HG03571 (cell line): Measurements from ENCODE around the gene KRT2.
"Not testable (repeated sequence)": the region's sequence is repeated elsewhere in the genome, so short reads cannot be mapped to it uniquely, and the experiment has no call there.

Experiments used
- ATAC-seq: cut with Tn5 transposase; IDR thresholded peaks from one replicate; pipeline ENCODE4 v1.9.1; 2021; ENCODE audit not compliant: unreplicated experiment

Gene KRT2

GRCh38 chr12:52685406-52685890, 33.4 kb upstream of the KRT2 start:
- no peak for ATAC-seq

- ATAC-seq, result no peak
Observed at GRCh38 chr12:52684431-52684830, 32.4 kb upstream of the KRT2 start.

DNA sequence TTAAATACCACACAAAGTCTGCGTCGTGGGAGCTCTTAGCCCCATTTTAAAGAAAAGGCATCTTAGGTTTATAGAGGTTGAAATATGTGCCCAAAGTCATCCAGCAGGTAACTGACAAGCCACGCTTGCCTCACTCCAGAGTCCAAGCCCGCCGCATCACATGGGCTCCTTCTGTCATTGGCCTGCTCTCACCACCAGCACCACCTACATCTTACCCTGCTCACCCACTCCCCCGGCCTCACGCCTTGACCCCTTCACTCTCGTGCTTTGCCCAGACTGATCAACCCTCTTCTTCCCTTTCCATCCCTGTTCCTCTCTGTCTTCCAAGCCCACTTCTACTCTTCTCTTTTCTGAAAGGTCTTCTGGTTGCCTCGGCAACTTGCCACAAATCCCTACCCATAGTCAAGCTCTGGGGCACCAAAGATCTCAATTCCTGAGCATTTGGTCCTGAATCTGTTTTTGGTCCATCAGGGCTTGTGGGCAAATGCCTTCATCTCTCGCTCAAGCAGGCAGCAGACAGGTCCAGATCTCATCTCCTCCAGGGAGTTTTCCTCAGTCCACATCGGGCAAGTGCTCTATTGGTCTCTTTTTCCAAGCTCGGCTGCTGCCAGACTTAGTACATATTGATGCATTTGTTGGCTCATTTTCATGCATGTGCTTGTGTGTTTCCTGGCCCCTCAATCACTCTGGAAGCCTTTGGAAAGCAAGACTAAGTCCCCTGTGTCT, 31.7 kb upstream of the KRT2 start:
- no peak for ATAC-seq

DNA sequence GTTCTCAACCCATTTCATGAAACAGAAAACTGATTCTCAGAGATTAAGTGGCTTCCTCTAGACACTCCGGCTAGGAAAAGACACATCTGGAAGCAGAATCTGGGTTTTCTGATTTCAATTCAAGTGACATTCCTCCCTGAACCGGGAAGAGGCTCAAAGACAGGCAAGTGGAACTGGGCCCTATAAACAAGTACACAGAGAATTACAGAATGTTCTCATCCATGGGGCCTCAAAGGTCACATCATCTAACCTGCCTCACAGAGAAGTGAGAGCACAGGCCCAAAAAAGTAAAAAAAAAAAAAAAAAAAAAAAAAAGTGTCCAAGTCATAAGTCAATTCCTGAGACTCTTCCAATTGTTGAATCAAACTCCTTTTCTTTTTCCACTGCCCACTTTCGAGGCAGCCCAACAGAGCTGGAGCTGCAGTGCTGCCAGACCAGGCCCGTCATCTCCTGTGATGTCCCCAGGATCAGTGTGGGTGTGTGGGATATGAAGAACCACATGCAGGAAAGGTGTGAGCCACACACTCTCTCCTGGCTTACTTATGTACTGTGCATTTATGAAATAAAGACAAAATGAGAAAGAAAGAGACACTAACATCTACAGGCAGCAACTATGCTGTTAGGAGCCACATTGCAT, 31.0 kb upstream of the KRT2 start:
- no peak for ATAC-seq

- no peak for ATAC-seq
Observed at GRCh38 chr12:52682381-52682660, 30.3 kb upstream of the KRT2 start.

DNA sequence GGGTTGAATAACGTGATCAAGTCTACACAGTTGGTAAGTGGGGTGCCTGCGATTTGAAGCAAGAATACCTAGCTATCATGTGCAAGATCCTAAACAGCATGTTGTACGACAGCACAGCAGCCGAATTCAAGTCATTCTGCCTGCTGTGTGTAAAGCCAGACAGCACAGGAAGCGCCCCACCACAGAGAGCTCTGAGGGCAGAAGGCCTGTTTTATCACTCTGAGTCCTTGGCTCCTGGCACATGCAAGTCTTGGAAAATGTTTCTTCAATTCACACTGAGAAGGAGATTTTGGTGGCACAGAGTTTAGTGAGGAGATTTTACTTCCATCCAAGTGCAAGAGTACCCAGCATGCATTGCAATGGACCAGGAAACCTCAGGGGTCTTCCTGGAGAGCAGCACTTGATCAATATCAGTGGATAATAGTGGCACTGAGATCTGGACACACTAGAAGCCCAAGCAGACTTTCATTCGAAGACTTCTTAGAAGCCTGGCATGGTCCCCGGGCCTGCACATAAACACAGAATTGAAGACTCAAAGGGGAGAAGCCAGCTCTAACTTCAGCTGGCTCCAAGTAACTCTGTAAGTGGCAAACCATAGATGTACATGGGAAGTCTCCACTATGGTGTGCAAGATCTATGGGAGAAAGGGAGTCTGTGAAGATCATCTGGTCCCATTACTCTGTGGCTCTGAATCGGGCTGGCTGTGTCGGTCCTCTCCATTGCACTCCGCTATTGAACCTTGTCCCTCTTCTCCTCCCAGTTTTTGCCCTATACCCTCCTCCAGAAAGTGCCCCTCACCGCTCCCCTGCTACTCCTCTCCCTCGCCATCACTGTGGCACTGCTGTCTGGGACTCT, 29.7 kb upstream of the KRT2 start:
- no peak for ATAC-seq

DNA sequence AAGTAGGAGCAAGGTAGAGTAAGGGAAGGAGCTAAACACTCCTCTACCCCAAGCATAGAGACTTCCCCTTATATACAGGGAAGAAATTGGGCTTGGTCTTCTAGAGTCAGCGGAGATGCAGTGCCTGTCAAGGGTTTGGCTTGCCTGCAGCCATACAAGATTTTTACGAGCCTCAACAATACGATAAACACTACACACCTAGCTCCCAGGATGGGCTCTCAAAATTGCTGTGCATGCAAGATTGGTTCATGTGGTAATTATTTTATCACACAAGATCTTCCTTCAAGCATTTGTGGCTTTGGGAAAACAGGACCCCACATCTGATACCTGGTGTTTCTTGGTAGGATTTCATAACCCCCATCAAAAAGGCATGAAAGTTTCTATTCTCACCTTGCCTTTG, 28.4 kb upstream of the KRT2 start, which contains the start of gene KRT1:
TSS of gene KRT1 (minus strand) at position 45 of the 400 bp plus-strand sequence. CDS start 59 bp downstream, outside the sequence.
- no peak for ATAC-seq

GRCh38 chr12:52679875-52680274, 27.9 kb upstream of the KRT2 start:
- ATAC-seq, result no peak

DNA sequence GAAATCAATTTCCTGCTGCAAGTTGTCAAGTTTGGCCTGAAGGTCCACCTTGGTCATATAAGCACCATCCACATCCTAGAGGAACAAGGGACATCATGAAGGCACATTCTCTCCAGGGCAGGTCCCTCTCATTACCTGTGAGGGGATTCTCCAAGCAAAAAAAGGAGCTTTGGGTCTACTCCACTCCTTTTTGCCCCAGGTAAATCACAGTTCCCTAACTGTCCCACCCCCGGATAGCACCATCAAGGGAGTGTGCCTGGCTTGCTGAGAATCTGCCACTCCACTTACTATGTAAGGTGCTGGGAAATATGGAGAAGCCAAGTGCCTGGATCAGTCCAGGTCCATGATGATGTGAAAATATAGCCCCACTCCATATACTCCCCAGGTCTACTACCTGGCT, 25.7 kb upstream of the KRT2 start:
- ATAC-seq, result no peak

DNA sequence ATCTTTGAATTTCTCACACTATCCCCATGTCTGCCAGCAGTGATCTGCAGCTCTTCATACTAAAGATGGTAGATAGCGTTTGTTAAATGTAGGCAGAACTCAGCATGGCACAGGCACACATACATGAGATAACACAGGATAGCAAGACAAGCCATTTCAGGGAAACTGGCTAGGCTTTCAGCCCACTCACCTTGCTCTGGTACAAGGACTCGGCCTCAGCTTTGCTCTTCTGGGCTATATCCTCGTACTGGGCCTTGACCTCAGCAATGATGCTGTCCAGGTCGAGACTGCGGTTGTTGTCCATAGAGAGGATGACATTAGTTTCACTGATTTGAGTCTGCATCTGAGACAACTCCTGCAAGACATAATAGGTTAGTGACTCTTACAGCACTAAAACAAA, 25.1 kb upstream of the KRT2 start:
- no peak for ATAC-seq

GRCh38 chr12:52676163-52676562, 24.2 kb upstream of the KRT2 start:
- no peak for ATAC-seq

DNA sequence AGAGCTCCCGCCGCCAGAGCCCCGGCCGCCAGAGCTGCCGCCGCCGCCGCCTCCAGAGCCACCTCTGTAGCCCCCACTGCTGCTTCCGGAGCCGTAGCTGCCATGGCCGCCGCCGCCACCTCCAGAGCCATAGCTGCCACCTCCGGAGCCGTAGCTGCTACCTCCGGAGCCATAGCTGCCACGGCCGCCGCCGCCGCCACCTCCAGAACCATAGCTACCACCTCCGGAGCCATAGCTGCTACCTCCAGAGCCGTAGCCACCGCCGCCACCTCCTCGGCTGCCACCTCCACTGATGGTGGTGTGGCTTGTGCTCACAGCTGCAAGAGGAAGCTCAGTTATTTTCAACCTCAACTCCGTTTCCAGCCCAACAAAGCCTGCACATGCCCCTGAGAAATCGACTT, 23.3 kb upstream of the KRT2 start:
- no peak for ATAC-seq

DNA sequence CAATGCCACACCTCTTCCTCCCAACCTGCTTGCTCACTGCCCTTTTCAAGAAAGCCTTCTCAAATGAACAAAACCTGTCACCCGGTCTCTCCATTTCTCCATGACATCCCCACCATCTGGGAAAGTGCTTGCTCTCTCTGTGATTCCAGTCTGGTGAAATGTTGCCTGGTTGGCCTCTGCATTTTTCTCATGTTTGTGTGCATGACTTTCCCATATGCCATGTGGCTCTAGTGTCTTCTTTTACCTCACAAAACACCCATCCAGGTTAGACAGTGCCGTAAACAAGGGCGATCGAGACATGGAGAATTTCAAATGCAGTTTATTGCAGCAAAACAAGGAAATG, 22.4 kb upstream of the KRT2 start:
- ATAC-seq, result no peak

GRCh38 chr12:52673713-52674432, 21.9 kb upstream of the KRT2 start:
- ATAC-seq, result no peak

DNA sequence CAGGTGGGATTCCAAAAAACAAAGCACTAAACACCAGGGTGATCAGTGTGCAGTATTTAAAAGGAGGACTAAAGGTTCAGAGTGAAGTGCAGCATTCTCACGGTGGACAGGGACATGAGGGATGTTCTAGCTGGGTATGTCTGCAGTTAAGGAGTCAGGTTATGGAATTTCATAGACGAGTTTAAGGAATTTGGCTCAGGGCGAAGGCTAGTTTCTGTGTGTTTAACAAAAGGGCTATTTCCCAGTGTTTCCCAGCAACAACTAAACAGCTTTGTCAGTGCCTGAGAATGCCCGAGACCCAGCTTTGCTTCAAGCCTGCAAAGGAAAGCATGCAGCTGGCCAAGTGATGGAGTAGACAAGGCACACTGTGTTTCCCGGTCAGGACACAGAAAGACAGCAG, 21.2 kb upstream of the KRT2 start:
- no peak for ATAC-seq

GRCh38 chr12:52672321-52672933, 20.4 kb upstream of the KRT2 start:
- ATAC-seq, result no peak

DNA sequence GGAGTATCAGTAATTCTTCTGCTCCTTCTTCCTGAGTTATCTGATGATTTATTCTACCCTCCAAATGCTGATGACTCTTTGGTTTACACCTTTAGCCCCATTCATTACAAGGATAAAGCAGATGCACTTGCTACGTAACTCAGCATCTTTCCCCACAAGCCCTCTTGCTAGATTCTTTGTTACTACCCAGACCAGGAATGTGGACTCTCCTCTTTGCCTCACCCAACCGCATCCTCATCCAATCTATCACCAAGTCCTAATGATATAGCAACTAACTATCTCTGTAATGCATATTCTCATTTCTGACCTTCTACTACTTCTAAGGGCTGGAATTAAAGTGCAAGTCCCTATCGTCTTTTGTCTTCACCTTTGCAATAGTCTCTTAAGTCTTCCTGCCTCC, 18.9 kb upstream of the KRT2 start:
- ATAC-seq, result no peak

DNA sequence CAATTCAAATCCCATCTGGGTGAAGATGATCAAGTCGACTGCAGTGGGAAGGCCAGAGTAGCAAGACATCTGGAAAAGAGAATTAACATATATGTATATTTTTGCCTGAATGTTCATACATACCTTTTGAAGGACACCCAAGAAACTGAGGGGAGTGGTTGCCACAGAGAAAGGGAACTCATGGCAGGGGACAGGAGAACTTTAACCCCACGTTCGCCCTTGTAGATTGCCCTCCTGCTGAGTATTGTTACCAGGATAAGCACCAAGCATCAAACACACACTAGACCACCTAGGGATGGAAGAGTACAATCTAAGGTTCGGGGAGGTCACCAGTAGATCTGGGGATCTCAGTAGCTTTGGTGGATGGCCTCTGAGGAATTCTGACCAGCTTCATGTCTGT, 18.5 kb upstream of the KRT2 start:
- no peak for ATAC-seq

GRCh38 chr12:52669941-52670340, 17.9 kb upstream of the KRT2 start:
- not testable (repeated sequence) for ATAC-seq

GRCh38 chr12:52669426-52669825, 17.4 kb upstream of the KRT2 start:
- ATAC-seq, result no peak

- ATAC-seq, result no peak
Observed at GRCh38 chr12:52667931-52668330, 15.9 kb upstream of the KRT2 start.
